IPS-18a (cell line): ENCODE results near the gene KCNAB1.

Source experiments
- H3K27ac ChIP-seq: one replicate; pipeline ENCODE4 v1.5.1; 2013; ENCODE audit warnings: low read length
- H3K27me3 ChIP-seq: one replicate; pipeline ENCODE4 v1.6.1; 2013; ENCODE audit warnings: mild to moderate bottlenecking, low read length; ENCODE audit not compliant: control insufficient read depth, insufficient read depth
- H3K36me3 ChIP-seq: one replicate; pipeline ENCODE4 v1.6.1; 2013; ENCODE audit warnings: low read depth, low read length; ENCODE audit not compliant: control insufficient read depth
- H3K4me1 ChIP-seq: one replicate; pipeline ENCODE4 v1.6.1; 2013; ENCODE audit warnings: low read depth, low read length; ENCODE audit not compliant: control insufficient read depth
- H3K4me3 ChIP-seq: one replicate; pipeline ENCODE4 v1.5.1; 2013; ENCODE audit warnings: low read length
- H3K9ac ChIP-seq: one replicate; pipeline ENCODE4 v1.6.1; 2013; ENCODE audit warnings: mild to moderate bottlenecking, low read length, moderate library complexity
- H3K9me3 ChIP-seq: one replicate; pipeline ENCODE4 v1.6.1; 2013; ENCODE audit warnings: low read depth, low read length; ENCODE audit not compliant: control insufficient read depth

Gene KCNAB1

DNA sequence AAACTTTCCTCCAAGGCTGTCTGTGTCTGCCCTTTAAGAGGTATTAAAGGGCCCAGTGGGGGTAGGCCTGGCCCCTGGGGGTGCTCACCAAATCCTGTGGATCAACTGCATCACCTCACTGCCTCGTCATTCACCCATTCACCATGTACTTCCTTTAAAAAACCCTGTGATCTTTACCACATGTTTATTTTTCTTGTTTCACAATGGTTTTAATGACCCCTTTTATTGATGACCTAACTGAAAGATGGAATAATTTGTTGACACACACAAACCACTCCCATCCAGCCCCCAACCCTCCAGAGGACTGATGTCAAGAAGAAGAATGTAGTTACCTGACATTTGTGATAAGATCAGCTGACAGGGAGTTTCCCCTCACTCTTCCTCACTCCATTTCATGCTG is 40.8 kb downstream of the KCNAB1 start:
- H3K9me3 ChIP-seq, result no peaks in the 10 kb centered on the region
- no peak overlapping the region for H3K9ac ChIP-seq
- no peak overlapping the region for H3K27ac ChIP-seq
- no peaks in the 10 kb centered on the region for H3K36me3 ChIP-seq
- H3K4me3 ChIP-seq, result no peak overlapping the region
- H3K27me3 ChIP-seq, result no peaks in the 10 kb centered on the region
- H3K4me1 ChIP-seq, result peaks cover 9% of the 10 kb centered on the region

DNA sequence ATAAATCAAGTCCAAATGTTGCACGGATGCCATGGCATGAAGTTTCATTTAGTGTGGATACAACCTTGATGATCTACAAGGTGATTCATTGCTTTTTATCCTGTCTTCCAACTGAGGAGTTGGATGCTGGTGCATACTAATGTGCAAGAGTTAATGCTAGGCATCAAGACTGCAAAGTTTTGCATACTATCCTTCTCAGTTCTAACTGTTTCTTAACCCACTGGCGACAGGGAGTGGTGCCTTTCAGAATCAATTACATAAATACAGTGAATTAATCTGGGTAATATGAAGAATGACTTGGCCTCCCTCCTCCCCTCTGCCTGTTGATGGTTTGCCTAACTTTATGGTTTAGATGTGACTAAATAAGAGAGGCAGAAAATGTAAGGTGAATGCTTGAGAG is 43.5 kb downstream of the KCNAB1 start:
- H3K27ac ChIP-seq, result no peak overlapping the region

DNA sequence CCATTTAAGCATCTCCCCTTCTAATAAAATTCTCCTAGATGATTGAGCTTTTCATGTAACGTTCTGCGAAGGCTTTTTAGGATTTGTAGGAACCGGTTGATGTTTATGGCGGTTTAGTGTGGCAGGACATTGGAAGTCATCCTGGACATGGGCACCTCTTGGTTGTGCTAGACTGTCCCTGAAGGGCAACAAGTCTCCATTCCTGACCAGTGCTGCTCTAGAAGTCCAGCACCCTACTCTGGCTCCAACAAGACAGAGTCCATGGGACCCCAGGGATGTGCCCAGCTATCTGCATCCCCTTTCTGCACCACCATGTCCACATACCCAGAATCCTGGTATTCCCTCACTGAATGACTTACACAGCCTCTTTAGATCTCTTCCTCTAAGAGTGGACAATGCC is 46.4 kb downstream of the KCNAB1 start:
- H3K9me3 ChIP-seq, result no peaks in the 10 kb centered on the region
- no peaks in the 10 kb centered on the region for H3K4me1 ChIP-seq
- no peak overlapping the region for H3K9ac ChIP-seq
- H3K4me3 ChIP-seq, result no peak overlapping the region
- H3K36me3 ChIP-seq, result no peaks in the 10 kb centered on the region
- no peaks in the 10 kb centered on the region for H3K27me3 ChIP-seq
- no peak overlapping the region for H3K27ac ChIP-seq

More for the DNA sequence above, 43.5 kb downstream of the KCNAB1 start:
- no peak overlapping the region for H3K9ac ChIP-seq
- no peak overlapping the region for H3K4me3 ChIP-seq
- H3K4me1 ChIP-seq, result peaks cover 9% of the 10 kb centered on the region
- H3K9me3 ChIP-seq, result no peaks in the 10 kb centered on the region
- H3K36me3 ChIP-seq, result no peaks in the 10 kb centered on the region
- no peaks in the 10 kb centered on the region for H3K27me3 ChIP-seq

DNA sequence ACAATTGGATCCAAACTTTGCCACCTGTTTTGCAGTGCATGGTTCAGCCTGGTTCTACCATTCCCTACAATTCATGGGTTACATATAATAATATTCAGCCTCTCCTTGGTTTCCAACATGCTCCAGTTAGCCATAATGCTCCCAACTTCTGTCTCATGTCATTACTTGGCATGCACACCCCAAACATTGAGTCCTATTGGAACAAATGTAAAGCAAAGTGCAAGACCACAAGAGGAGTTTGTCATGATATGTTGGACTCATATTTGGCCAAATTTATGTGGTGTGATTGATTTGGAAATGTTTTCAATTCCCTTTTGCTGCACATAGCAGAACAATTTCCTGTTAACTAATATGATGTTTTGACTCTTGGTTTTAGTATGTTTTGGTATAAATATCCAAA is 50.2 kb downstream of the KCNAB1 start:
- no peaks in the 10 kb centered on the region for H3K4me1 ChIP-seq
- H3K36me3 ChIP-seq, result no peaks in the 10 kb centered on the region
- no peak overlapping the region for H3K27ac ChIP-seq
- H3K4me3 ChIP-seq, result no peak overlapping the region
- no peaks in the 10 kb centered on the region for H3K9me3 ChIP-seq
- H3K9ac ChIP-seq, result no peak overlapping the region
- no peaks in the 10 kb centered on the region for H3K27me3 ChIP-seq

DNA sequence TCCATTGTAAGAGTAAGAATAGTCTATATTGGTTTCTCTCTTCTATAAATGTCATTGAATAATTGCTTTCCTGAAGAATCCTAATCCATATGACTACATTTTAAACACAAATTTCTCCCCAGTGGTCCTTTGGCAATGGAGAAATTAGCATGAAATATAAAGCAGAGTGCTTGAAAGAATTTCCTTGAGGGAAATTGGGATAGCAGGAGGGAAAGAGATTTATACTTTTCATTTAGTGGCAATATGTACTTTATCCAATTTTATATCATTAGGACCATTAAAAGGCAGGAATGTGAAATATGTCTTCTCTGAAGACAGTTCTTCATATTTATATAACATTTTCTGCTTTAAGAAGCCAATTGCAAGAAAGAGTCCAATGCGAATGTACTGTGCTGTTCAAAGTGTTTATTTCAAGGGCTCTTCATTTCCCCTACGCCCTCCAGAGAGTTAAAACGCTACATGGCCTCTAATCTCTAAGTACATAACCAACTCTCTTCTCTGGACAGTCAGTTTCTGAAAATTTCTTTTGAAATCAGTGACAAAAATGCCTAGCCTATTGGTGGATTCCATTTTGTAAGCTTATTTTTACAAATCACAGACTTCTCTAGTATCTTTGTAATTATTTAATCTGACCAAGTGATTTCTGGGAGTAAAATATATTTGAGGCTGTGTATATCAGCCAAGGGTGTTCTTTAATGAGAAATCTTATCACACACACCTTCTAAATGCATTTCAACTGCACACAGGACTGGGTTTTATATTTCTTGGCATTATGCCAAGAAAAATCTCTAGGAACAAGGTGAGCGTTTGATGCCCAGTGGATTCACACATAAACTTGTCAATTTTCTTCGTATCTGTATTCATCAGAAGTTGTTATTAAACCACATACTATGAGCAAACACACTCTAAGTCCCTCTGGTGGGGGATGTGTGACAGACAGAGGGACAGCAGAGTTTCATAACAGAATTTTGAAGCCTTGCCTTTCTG is 51.2 kb downstream of the KCNAB1 start:
- Histone ChIP-seq H3K9ac (no peak overlapping the region), H3K4me1 (no peaks in the 10 kb centered on the region), H3K27ac (no peak overlapping the region), H3K9me3 (no peaks in the 10 kb centered on the region), H3K36me3 (no peaks in the 10 kb centered on the region), H3K27me3 (no peaks in the 10 kb centered on the region), H3K4me3 (no peak overlapping the region)

DNA sequence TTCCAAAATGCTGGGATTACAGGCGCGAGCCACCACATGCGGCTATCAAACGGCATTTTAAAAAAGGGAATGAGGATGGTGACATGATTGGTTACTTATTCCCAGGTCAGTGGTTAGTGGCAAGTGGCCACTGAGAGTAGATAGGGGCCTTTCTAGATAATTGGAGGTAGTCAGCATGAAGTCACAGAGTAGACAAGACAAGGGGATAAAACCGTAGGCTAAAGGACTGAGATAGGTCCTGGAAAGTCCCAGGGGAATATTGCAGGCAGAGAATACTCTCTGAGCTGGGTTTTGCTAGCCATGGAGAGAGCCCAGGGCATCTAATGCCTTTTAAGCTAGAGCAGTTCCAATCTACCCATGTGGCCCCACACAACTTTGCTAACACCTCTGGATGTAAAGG is 52.2 kb downstream of the KCNAB1 start:
- Histone ChIP-seq H3K4me3 (no peak overlapping the region), H3K9me3 (no peaks in the 10 kb centered on the region), H3K9ac (no peak overlapping the region), H3K36me3 (no peaks in the 10 kb centered on the region), H3K27me3 (no peaks in the 10 kb centered on the region), H3K27ac (no peak overlapping the region), H3K4me1 (no peaks in the 10 kb centered on the region)

DNA sequence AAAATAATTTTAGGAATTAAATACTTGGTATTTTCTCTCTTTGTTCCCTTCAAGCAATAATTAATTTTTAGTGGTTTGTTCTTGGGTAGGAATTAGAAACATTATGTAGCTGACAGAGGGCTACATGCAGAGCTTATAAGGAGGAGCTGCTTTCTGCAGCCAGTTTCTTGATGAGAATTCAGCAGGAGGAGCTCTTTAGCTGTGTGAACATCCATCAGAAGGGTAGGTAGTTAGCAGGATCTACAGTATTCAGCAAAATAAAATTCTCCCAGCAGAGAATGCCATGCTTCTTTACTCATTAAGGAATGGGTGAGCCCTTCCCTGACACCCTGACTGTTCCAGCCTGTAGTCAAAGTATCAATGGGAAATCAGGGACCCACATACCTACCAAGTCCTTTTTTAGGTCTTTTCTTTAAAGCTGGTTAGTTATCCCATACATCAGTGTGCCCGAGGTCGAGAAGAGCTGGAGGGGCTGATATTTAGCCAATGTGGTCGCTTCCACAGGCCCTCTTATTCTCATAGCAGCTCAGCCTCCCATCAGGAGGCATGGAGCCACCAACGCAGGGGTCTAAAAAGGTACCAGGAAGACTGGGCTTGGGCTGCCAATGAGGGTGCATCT is 54.0 kb downstream of the KCNAB1 start:
- no peak overlapping the region for H3K27ac ChIP-seq
- H3K4me1 ChIP-seq, result no peaks in the 10 kb centered on the region
- no peaks in the 10 kb centered on the region for H3K36me3 ChIP-seq
- no peaks in the 10 kb centered on the region for H3K9me3 ChIP-seq
- H3K27me3 ChIP-seq, result no peaks in the 10 kb centered on the region
- H3K4me3 ChIP-seq, result no peak overlapping the region
- H3K9ac ChIP-seq, result no peak overlapping the region

DNA sequence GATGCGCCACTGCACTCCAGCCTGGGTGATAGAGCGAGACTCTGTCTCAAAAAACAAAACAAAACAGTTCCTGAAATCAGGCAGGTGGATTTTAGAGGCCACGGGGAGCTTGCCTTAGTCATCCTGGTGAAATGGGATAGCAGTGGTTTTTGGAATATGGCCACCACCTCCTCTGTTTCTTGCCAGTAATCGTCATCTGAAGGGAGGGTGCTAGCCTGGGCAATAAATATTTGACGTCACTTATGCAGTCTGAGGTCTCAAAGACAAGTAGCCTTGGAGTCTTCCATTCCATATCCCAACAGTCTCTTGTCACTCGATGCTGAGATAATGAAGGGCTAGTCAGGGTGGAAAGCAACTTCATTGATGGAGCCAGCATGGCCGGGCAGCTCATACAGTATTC is 55.2 kb downstream of the KCNAB1 start:
- Histone ChIP-seq H3K27ac (no peak overlapping the region), H3K4me3 (no peak overlapping the region), H3K4me1 (no peaks in the 10 kb centered on the region), H3K9ac (no peak overlapping the region), H3K36me3 (no peaks in the 10 kb centered on the region), H3K27me3 (no peaks in the 10 kb centered on the region), H3K9me3 (no peaks in the 10 kb centered on the region)

DNA sequence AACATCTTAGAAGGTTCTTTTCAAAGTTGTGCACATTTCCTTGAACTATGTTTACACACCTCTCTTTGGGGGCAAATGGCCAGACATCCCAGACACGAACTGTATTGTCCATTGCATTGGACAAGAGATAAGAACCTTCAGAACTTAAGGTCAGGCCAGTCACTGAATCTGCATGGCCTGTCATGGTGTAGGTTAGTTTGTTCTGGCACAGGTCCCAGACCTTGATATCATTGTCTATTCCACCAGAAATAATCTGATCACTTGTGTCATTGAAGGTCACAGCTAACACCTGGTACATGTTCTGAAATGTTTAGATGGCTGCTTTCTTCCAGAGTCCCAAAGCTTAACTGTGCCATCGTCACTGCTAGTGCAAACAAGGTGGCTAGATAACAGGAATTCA is 55.7 kb downstream of the KCNAB1 start:
- H3K36me3 ChIP-seq, result no peaks in the 10 kb centered on the region
- H3K4me3 ChIP-seq, result no peak overlapping the region
- H3K27ac ChIP-seq, result no peak overlapping the region
- H3K27me3 ChIP-seq, result no peaks in the 10 kb centered on the region
- no peak overlapping the region for H3K9ac ChIP-seq
- H3K9me3 ChIP-seq, result no peaks in the 10 kb centered on the region
- no peaks in the 10 kb centered on the region for H3K4me1 ChIP-seq

DNA sequence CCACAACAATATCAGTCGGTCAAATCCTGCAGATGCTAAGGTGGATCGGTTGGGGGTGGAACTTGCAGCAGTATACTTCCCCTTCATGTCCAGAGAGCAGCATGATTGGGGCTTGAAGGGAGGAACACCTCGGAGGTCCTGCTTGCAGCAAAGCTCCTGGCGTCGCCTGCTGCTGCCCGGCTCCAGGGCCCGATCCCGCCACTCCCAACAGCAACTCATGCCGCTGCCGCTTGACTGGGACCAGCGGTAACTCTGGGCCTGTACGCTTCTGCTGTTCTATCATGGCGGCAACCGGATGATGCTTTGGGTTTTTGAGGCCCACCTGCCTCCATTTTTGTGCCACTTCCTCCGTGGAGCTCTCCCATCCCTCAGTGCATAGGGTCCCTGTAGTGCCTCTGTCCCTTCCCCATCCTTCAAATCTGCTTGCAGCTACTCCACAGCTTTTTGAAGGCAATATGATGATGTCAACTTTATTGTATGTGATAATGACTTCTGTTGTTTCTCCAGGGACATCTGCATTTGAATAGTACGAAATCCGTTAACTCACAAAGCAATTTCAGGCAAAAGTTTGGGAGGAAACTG is 56.3 kb downstream of the KCNAB1 start:
- Histone ChIP-seq H3K9ac (no peak overlapping the region), H3K4me1 (no peaks in the 10 kb centered on the region), H3K27ac (no peak overlapping the region), H3K4me3 (no peak overlapping the region), H3K27me3 (no peaks in the 10 kb centered on the region), H3K36me3 (no peaks in the 10 kb centered on the region), H3K9me3 (no peaks in the 10 kb centered on the region)

DNA sequence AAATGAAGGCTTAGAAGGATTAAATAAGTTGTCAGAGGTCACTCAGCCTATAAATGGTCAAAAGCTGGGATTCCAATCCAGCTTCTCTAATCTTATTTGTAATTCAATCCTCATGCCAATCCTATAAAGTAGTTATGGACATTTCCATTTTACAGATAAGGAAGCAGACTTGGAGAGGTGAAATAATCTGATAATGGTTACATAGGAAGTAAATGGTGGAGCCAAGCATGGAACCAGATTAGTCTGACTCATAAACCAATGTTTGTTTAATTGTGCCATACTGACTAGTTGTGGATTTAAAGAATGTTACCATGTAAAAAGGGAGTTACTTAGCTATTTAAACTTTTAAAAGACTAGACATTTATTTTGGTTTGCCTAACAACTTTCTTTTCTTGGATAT is 59.7 kb downstream of the KCNAB1 start:
- H3K4me3 ChIP-seq, result no peak overlapping the region
- H3K36me3 ChIP-seq, result no peaks in the 10 kb centered on the region
- H3K9me3 ChIP-seq, result no peaks in the 10 kb centered on the region
- H3K27ac ChIP-seq, result no peak overlapping the region
- H3K4me1 ChIP-seq, result no peaks in the 10 kb centered on the region
- no peak overlapping the region for H3K9ac ChIP-seq
- no peaks in the 10 kb centered on the region for H3K27me3 ChIP-seq
